Measurements from ENCODE around the gene STXBP5.

GRCh38 chr6:147278891-147279290 lies 74.7 kb downstream of the STXBP5 start:
- TF ChIP-seq EZH2 (IDR thresholded peaks at IDR 0.05; ENCODE audit: borderline replicate concordance) (no peak), CTCF (IDR thresholded peaks at IDR 0.05; ENCODE audit: poor library complexity) (no peak), EZH2phosphoT487 (IDR thresholded peaks at IDR 0.05; ENCODE audit: low read depth, severe bottlenecking, unreplicated experiment) (no peak)

All from hepatocyte (in vitro differentiated cells).